Psoas muscle (tissue), 8 donors: ENCODE results near the gene CTCFL. TPM values are rescaled to one million over a fixed set of nuclear protein-coding genes. Genes with fewer than 3 reads are reported as not detected.

Experiments used
- ATAC-seq, 4 donors: fragments of 200-7000 bp; cut with Tn5 transposase; one replicate each; pipeline ENCODE4 v1.9.1; 2020; ENCODE audit warnings: moderate library complexity in 3 of 4, mild to moderate bottlenecking in 2 of 4
- DNase-seq, 2 donors: peaks; one replicate each; pipeline ENCODE4 v3.0.0-alpha.2; 2020
- H3K27ac ChIP-seq: fragments of 200-600 bp; one replicate; pipeline ENCODE4 v1.8.0; 2022
- H3K27me3 ChIP-seq, 3 donors: fragments of 200-600 bp in 1 of 3; one replicate each; pipeline versions ENCODE4 v1.6.1 to v1.8.0; 2013 to 2022; ENCODE audit warnings: low read length in 2 of 3, mild to moderate bottlenecking in 2 of 3, moderate library complexity in 1 of 3; ENCODE audit not compliant: insufficient read depth in 3 of 3
- H3K36me3 ChIP-seq, 2 donors: fragments of 200-600 bp in 1 of 2; one replicate each; pipeline versions ENCODE4 v1.6.1 to v1.8.0; 2013 to 2022; ENCODE audit warnings: low read depth in 1 of 2, mild to moderate bottlenecking in 1 of 2, moderate library complexity in 1 of 2; ENCODE audit not compliant: insufficient read depth in 1 of 2
- H3K4me1 ChIP-seq: fragments of 200-600 bp; one replicate; pipeline ENCODE4 v1.8.0; 2022
- H3K4me3 ChIP-seq: fragments of 200-600 bp; one replicate; pipeline ENCODE4 v1.8.0; 2022; ENCODE audit warnings: mild to moderate bottlenecking
- H3K9me3 ChIP-seq: fragments of 200-600 bp; one replicate; pipeline ENCODE4 v1.8.0; 2022
- CTCF ChIP-seq: fragments of 200-600 bp; IDR thresholded peaks from one replicate; pipeline ENCODE4 v1.8.0; 2022; ENCODE audit warnings: antibody characterized with exemption
- WGBS, 3 donors: extraction: QIAGEN DNeasy Blood & Tissue Kit; methylation state at CpG; one replicate each; pipeline versions ENCODE4 v1.1.6 to v1.1.7; 2013; 5-methylcytosine and 5-hydroxymethylcytosine counted together
- intact Hi-C, 2 donors: fragments of 100-400 bp; cut with DNase I; formaldehyde crosslinking; loops; one replicate each; pipeline versions ENCODE4 v1.11.0 to v1.14.2; 2022
- polyA plus RNA-seq, 3 donors: library from polyadenylated mRNA; stranded (reverse); fragments of 200-250 nt; gene quantifications; one replicate each; pipeline ENCODE4 v1.2.3, GENCODE V29; 2013
- total RNA-seq, 4 donors: library from RNA; stranded (reverse); fragmentation: NEBNext Ultra II Directional in 2 of 4; extraction: Animal tissue kit (Norgen Biotek cat#: 25700) in 2 of 4; gene quantifications; one replicate each; pipeline versions ENCODE4 v1.2.1 to v1.2.4, GENCODE V29; 2021 to 2023
- donor health status: healthy with polysubstance abuse.
- donor health status: DM: no; HTN: no; CAD: no; lungs with moderate emphysema.
- donor health status: Bipolar disorder and iron deficiency.
- donor health status: healthy.
- donor health status: DM: yes; HTN: yes; CAD: no.
- donor health status: DM: no; HTN: no; CAD: no.
- donor health status: DM: no; HTN: no; CAD: no.
- donor health status: DM: yes; HTN: yes; CAD: no.

Gene CTCFL
- total and polyA plus RNA-seq, 7 donors: not detected

GRCh38 chr20:57564180-57564802 lies 39.4 kb upstream of the CTCFL start:
- peaks cover 0 to 48% (median 8%) of the 10 kb centered on the region in 3 donors for H3K27me3 ChIP-seq
- no peak for TF ChIP-seq CTCF
- no peak overlapping the region for H3K4me3 ChIP-seq
- 85 to 88% (median 87%) methylated on average over 14 of the region's 14 CpGs for WGBS, 3 donors
- H3K27ac ChIP-seq: no peak overlapping the region
- no peak for ATAC-seq
- no peaks in the 10 kb centered on the region for H3K36me3 ChIP-seq
- H3K4me1 ChIP-seq: no peaks in the 10 kb centered on the region
- intact Hi-C loops: no loop called here
- H3K9me3 ChIP-seq: no peaks in the 10 kb centered on the region
- no peak for DNase-seq

GRCh38 chr20:57563522-57563921 lies 38.6 kb upstream of the CTCFL start:
- 96 to 97% (median 96%) methylated on average over 12 of the region's 12 CpGs for WGBS, 3 donors
- intact Hi-C loops: no loop called here
- Histone ChIP-seq H3K36me3 (no peaks in the 10 kb centered on the region), H3K4me1 (no peaks in the 10 kb centered on the region), H3K4me3 (no peak overlapping the region), H3K9me3 (no peaks in the 10 kb centered on the region), H3K27me3 (peaks cover 0 to 50% (median 10%) of the 10 kb centered on the region in 3 donors), H3K27ac (no peak overlapping the region)
- no peak for TF ChIP-seq CTCF
- DNase-seq: no peak
- ATAC-seq: no peak

- ATAC-seq: no peak
- no peak overlapping the region for H3K27ac ChIP-seq
- no peak for DNase-seq
- intact Hi-C loops: no loop called here
- H3K36me3 ChIP-seq: no peaks in the 10 kb centered on the region
- H3K9me3 ChIP-seq: no peaks in the 10 kb centered on the region
- WGBS, 3 donors: 91 to 96% (median 92%) methylated on average over 35 of the region's 35 CpGs
- H3K4me1 ChIP-seq: no peaks in the 10 kb centered on the region
- H3K4me3 ChIP-seq: no peak overlapping the region
- no peak for TF ChIP-seq CTCF
- H3K27me3 ChIP-seq: peaks cover 0 to 47% (median 7%) of the 10 kb centered on the region in 3 donors
Measured at GRCh38 chr20:57562541-57563465, 37.9 kb upstream of the CTCFL start.

GRCh38 chr20:57561356-57562279 lies 36.7 kb upstream of the CTCFL start:
- TF ChIP-seq CTCF: no peak
- intact Hi-C loops: no loop called here
- no peak for DNase-seq
- WGBS, 3 donors: 64 to 71% (median 67%) methylated on average over 24 of the region's 24 CpGs
- Histone ChIP-seq H3K9me3 (no peaks in the 10 kb centered on the region), H3K4me1 (no peaks in the 10 kb centered on the region), H3K4me3 (no peak overlapping the region), H3K27me3 (peaks cover 0 to 42% (median 9%) of the 10 kb centered on the region in 3 donors), H3K27ac (no peak overlapping the region), H3K36me3 (no peaks in the 10 kb centered on the region)
- no peak for ATAC-seq
